ENCODE data around the gene MALT1. TPM values are rescaled to one million over a fixed set of nuclear protein-coding genes. Genes with fewer than 3 reads are reported as not detected.
A peak's percentile ranks its signal among the peaks of the same experiment; 100 is the strongest.

The MALT1 gene
- total and polyA plus RNA-seq, 2 experiments from 2014 or later: 5.2 to 18.8 TPM

DNA sequence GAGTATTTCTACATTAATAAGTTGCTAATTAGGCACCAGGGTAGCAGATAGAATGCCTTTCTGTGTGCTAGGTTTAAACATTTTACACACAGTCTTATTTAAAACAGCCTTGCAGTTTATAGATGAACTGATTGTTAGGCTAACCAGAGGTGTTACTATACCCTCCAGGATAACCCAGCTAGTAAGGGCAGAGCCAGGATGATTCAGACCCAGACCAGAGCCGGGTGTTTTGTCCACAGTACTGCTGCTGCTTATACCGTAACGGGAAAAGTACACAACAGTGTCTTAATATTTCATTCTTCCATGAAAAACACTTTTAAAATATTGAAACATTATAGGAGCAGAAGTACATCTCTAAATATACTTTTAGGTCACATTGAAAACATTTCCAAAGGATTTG lies 82.7 kb downstream of the MALT1 start:
- Mint-ChIP-seq H3K4me1 (peaks cover 8% of the 10 kb centered on the region), H3K36me3 (ENCODE audit: low read depth) (peaks cover 13% of the 10 kb centered on the region), H3K9me3 (no peaks in the 10 kb centered on the region), H3K27ac (no peak overlapping the region), H3K27me3 (ENCODE audit: insufficient read depth, low read depth, poor library complexity) (peaks cover 3% of the 10 kb centered on the region), H3K4me3 (no peak overlapping the region)
- H3K36me3 ChIP-seq (ENCODE audit: insufficient read depth): no peaks in the 10 kb centered on the region
- TF ChIP-seq EZH2 (IDR thresholded peaks at IDR 0.05; ENCODE audit: low read depth, unreplicated experiment) (no peak), NANOG (IDR thresholded peaks at IDR 0.05; ENCODE audit: borderline replicate concordance) (no peak), REST (IDR thresholded peaks at IDR 0.05; ENCODE audit: unreplicated experiment) (no peak), STAT1 (IDR thresholded peaks at IDR 0.05; ENCODE audit: unreplicated experiment) (no peak), ZNF331 (CRISPR knock-in tag; IDR thresholded peaks at IDR 0.05; ENCODE audit: low read depth) (no peak), EZH2phosphoT487 (IDR thresholded peaks at IDR 0.05; ENCODE audit: unreplicated experiment) (no peak), ZNF114 (CRISPR knock-in tag; IDR thresholded peaks at IDR 0.05) (no peak), ZNF462 (CRISPR knock-in tag; IDR thresholded peaks at IDR 0.05) (no peak), POLR2AphosphoS5 (IDR thresholded peaks at IDR 0.05; ENCODE audit: low read depth) (no peak), JUNB (IDR thresholded peaks at IDR 0.05; ENCODE audit: unreplicated experiment) (no peak), CTCF (conservative IDR thresholded peaks at IDR 0.05; ENCODE audit: low read depth in 2 of 2) (no peak), CREB1 (CRISPR knock-in tag; IDR thresholded peaks at IDR 0.05; ENCODE audit: low read depth) (no peak)
- TF ChIP-seq, protein P1, sequence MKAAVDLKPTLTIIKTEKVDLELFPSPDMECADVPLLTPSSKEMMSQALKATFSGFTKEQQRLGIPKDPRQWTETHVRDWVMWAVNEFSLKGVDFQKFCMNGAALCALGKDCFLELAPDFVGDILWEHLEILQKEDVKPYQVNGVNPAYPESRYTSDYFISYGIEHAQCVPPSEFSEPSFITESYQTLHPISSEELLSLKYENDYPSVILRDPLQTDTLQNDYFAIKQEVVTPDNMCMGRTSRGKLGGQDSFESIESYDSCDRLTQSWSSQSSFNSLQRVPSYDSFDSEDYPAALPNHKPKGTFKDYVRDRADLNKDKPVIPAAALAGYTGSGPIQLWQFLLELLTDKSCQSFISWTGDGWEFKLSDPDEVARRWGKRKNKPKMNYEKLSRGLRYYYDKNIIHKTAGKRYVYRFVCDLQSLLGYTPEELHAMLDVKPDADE (IDR thresholded peaks at IDR 0.05): no peak
- H3K27me3 ChIP-seq (ENCODE audit: insufficient read depth): no peaks in the 10 kb centered on the region
- no peaks in the 10 kb centered on the region for H3F3A ChIP-seq (replicated peaks; ENCODE audit: low read depth)
- ATAC-seq (peak; percentile 22; the same call in 2 of the 3 replicates), DNase-seq (ENCODE audit: low spot score) (no peak)
- H3K9me2 ChIP-seq (ENCODE audit: insufficient read depth): 0 out of 2 replicates have a peak, but pooled peaks cover 8% of the 10 kb centered on the region
- no peak overlapping the region for H3K27ac ChIP-seq (ENCODE audit: low read depth)
- no peaks in the 10 kb centered on the region for H3K79me2 ChIP-seq (replicated peaks; ENCODE audit: insufficient read depth)
- H3K4me3 ChIP-seq: no peak overlapping the region
- no peaks in the 10 kb centered on the region for H4K20me1 ChIP-seq (replicated peaks; ENCODE audit: insufficient read depth)
- H2AFZ ChIP-seq: no peak overlapping the region
- H3K4me2 ChIP-seq: no peak overlapping the region
- no peaks in the 10 kb centered on the region for H3K4me1 ChIP-seq (ENCODE audit: insufficient read depth)
